ENCODE data around the gene MORN1.

The MORN1 gene

DNA sequence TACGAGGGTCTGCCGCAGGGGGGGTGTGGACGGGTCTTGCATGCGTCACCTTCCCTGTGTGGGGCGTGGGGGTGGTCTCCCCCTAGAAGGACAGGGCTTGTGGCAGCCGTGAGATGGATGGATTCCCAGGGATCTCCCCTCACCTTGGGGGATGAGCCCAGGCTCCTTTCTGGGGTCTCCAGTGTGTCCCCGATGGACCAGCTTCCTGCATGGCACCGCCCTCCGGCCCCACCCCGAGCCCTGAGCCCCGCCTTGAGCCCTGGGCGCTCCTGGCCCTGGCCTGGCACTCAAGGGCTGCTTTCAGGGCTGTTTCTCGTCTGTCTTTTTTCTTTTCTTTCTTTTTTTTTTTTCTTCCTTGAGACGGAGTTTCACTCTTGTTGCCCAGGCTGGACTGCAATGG, 103.7 kb downstream of the MORN1 start:
- DNase-seq, result no peak

- DNase-seq, result no peak
Observed at GRCh38 chr1:2286923-2287322, 104.4 kb downstream of the MORN1 start.

DNA sequence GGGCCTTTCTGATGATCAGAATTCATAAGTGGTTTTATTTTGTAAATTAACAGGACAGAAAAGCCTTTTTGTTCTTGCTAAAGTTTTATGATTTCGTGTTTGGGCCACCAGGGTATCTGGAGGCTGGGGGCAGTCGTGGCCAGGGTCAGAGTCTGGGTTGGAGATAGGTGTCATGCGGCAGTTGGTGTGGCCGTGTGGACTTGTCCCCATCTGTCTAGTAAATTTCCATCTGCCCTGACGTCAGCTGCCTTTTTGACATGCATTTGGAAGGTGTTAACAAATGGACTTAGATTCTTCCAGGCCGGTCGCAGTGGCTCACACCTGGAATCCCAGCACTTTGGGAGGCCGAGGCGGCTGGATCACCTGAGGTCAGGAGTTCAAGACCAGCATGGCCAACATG, 106.4 kb downstream of the MORN1 start:
- DNase-seq, result no peak

GRCh38 chr1:2283991-2284895, 107.1 kb downstream of the MORN1 start:
- no peak for DNase-seq

- no peak for DNase-seq
Observed at GRCh38 chr1:2283371-2283990, 107.9 kb downstream of the MORN1 start.

GRCh38 chr1:2282556-2283270, 108.6 kb downstream of the MORN1 start:
- DNase-seq, result no peak

DNA sequence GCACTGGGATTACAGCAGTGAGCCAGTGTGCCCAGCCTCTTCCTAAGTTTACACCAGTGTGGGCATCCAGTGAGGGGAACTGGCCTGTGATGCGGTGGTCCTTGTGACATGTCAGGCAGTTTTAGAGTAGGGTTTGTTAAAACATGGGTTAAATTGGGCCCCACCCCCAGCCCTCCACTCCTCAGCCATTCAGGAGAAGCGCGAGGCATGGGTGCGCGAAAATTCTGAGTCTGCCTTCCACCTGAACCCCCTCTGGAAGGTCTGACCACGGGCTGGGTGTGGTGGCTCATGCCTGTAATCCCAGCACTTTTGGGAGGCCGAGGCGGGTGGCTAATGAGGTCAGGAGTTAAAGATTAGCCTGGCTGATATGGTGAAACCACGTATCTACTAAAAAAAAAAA, 111.5 kb downstream of the MORN1 start:
- DNase-seq, result no peak

DNA sequence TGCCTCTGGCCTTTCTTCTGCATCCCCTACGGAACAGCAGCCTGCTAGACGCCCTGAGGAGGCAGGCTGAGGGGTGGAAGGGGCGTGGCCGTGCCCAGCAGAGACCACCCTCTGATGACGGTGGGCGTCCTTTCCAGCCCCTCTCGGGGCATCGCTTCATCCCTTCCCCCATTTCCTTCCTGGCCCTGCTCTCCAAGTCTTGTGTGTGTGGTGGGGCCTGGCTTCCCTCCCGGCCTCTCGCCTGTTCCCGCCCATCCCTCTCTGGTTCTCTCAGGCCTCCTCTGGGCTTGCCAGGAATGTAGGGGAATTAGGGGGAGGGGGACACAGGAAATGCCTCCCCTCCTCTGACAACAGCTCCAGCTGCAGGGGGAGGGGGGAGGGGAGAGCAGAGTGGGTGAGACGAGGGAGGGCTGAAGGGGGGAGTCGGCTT, 112.1 kb downstream of the MORN1 start:
- DNase-seq, result no peak

- no peak for DNase-seq
Observed at GRCh38 chr1:2278591-2279209, 112.7 kb downstream of the MORN1 start.

- DNase-seq, result no peak
Observed at GRCh38 chr1:2277741-2278488, 113.4 kb downstream of the MORN1 start.

DNA sequence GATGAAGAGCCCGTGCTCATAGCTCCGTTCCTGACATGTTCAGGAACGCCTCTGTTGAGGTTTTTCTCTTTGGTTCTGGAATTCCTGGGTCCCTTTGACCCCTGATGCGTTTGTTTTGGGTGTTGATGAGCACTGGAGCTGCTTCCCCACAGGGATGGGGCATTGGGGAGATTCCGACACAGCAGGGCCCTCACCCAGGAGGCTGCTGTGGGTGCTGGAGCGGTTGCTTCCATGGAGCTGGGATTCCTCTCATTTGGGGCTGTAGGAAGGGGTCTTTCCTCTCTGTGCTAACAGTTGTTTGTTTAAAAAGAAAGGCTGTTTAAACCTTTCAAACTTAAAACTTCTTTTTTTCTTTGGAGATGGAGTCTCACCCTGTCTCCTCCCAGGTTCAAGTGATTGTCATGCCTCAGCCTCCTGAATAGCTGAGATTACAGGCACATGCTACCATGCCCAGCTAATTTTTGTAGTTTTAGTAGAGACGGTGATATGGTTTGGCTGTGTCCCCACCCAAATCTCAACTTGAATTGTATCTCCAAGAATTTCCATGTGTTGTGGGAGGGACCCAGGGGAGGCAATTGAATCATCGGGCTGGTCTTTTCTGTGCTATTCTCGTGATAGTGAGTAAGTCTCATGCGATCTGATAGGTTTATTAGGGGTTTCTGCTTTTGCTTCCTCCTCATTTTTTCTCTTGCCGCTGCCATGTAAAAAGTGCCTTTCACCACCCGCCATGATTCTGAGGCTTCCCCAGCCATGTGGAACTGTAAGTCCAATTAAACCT, 114.4 kb downstream of the MORN1 start:
- DNase-seq, result no peak

GRCh38 chr1:2275796-2276536, 115.4 kb downstream of the MORN1 start:
- DNase-seq, result no peak

- DNase-seq, result no peak
Observed at GRCh38 chr1:2274929-2275475, 116.4 kb downstream of the MORN1 start.

DNA sequence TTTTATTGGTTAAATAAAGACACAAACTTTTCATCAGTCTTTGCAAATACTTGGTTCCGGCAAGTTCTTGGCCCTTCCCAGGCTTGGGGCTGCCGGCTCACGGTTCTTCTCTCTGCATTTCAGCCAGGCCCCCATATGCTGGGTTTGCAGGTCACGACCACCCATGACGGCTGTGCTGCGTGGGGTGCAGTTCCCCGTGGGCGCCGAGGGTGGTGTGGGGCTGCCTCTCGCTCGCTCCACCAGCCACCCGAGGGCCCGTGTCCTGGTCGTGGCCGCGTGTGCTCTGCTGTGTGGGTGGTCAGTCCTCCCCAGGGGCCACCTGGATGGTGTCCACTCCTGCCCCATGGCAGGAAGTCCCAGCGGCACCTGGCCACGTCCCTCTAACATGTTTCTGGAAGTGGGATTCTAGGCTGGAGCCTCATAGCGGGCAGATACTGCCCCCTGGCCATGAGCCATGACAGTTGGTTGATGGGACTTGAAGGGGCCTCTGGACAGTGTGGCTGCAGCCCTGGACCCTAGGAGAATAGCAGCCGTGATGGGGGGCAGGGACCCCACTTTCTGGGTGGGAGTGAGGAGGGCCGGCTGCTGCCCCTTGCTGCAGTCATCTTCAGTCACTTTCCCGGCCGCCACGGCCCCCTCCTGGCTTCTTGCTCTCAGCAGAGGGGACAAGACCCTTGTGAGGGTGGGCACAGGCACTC, 117.0 kb downstream of the MORN1 start:
- no peak for DNase-seq

DNA sequence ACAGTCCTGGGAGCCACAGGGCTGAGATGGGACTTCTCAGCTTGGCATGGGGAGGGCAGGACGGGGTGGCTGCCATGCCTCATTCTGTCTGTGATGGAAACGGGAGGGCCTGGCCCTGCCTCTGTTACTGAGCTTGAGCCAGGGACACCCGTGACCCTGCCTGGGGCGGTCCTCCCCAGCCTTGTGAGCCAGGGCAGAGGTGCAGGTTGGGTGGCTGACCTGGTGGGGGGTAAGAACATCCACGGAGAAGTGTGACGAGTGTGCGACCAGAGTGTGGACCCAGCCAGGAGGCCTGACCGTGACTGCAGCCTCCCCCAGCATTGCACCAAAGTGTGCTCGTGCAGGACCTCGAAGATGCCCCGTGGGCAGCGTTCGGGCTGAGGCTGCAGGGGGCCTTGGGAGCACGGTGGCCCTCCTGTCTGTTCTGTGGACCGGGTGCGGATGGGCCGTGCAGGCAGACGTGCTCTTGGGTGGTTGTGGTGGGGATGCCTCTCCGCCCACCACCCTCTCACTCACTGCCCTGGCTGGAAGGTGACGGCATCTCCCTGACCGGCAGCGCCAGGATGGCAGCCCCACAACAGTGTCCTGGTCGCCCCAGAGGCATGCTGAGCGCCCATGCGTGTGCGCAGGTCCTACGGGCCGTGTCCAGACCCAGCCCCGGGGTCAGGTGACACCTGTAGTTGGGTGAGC, 117.8 kb downstream of the MORN1 start:
- DNase-seq, result no peak

DNA sequence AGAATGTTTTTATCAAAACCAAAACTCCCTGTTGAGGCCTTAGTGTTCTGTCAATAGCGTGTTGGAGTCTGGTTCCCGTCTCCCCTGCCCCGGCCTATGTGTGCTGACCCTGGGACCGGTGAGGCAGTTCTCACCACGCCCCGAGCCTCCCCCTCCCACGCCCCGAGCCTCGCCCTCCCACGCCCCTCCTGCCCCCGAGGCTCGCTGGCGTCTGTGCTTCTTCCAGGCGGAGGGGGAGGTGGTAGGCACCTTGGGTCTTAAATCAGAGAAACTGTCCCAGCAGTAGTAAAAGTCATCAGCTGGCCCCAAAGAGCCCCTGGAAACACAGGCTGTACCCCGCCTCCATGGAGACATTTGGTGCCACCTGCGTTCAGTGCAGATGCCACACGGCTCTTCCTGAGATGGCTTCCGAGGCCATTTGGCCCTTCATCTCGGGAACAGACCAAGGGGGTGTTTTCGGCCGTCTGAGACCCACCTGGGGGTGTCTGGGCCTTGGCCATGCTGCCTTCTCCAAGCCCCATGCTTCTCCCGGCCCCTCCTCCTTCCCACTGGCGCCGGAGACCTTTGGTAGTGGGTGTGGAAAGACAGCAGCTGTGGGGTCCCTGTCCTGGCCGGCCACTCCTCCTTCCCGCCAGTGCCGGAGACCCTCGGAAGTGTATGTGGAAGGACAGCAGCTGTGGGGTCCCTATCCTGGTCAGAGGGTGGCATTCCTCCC, 118.5 kb downstream of the MORN1 start:
- no peak for DNase-seq

DNA sequence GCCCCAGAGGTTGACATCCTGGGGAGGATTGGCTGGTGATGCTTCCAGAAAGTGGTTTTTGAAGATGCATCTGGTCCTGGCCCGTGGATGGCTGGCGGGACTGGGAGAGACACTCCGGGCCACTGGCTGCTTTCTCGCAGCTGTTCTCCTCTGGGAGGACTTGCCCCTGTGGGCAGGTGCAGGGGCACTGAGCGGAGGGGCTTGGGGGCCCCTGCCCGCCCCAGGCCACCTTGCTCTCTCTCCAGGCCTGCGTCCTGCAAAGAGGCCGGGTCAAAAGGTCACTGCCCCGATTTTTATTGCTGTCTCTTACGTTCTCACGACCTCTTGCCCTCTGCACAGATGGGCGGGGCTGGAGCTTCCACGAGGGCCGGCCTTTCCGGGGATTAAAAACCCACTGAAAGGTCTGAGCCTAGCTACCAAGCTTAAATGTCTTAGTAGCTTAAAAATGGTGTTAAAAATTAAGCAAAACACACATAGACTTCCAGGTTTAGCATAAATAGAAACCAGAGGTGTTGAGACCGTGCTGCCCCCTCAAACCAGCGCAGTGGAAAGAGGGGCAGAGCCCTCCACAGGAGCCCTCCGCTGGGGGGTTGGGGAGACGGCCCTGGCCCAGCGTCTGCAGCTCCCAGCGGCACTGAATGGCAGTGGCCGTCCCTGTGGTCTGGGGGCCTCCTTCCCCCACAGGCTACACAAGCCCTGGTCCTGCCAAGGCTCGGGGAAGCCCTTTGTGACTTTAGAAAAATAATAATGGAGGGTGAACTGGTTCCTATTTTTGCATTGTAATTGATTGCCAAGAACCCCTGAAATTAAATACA, 119.3 kb downstream of the MORN1 start:
- no peak for DNase-seq
